ENCODE measurements around the gene RPL6.
"Not testable (repeated sequence)": the region's sequence is repeated elsewhere in the genome, so short reads cannot be mapped to it uniquely, and the experiment has no call there.

Gene RPL6

DNA sequence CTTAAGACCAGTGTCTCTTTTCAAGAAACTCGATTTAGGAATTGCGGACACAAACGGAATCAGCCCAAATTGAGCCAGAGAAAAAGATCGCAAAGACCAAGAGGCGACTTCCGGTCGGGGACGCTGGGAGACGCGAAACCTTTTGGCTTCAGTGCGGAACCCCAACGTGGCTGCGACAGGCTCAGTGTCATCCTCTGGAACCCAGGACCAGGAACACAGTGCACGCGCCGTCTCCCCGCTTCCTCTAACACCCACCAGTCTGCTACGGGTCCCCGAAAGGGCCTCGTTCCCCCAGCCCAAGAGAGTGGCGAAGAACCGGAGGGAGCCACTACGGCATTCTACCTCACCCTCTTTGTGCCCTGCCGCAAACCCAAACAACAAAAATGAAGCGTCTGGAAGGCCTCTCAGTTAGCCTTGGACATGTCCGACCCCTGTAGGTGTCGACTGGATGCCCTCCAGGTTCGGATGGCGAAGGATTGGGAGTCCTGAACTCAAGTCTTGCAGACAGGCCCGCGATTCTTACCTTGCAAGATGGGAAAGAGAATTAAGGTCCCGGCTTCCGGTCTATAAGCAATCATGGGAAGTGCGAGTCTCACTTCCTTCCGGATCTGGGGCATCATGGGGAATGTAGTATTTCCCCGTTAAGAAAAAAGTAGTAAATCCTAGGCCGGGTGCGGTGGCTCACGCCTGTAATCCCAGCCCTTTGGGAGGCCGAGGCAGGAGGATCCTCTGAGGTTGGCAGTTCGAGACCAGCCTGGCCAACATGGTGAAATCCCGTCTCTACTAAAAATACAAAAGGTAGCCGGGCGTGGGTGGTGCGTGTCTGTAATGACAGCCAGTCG lies at the start of gene RPL6:
Gene RPL6, minus strand, starts transcription at position 542 of the 842 bp plus-strand sequence. CDS start 949 bp downstream, outside the sequence.
- DNase-seq (ENCODE audit: low read depth) = peak; percentile 73
- peak within 1 kb of the TSS; percentile 79 for H3K4me3 ChIP-seq (ENCODE audit: low read depth, low read length)

DNA sequence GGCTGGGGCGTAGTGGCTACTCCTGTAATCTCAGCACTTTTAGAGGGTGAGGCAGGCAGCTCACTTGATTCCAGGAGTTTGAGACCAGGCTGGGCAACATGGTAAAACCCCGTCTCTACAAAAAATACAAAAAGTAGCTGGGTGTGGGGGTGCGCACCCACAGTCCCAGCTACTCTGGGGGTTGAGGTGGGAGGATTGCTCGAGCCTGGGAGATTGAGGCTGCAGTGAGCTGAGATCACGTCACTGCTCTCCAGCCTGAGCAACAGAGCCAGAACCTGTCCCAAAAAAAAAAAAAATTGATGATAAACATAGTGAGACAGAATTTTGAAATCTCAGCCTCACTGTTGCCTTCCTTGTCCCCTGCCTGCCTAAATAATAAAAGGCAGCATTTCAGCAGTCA lies 49.3 kb upstream of the RPL6 start:
- no peak overlapping the region for H3K4me3 ChIP-seq (ENCODE audit: low read depth, low read length)
- DNase-seq (ENCODE audit: low read depth) = no peak

DNA sequence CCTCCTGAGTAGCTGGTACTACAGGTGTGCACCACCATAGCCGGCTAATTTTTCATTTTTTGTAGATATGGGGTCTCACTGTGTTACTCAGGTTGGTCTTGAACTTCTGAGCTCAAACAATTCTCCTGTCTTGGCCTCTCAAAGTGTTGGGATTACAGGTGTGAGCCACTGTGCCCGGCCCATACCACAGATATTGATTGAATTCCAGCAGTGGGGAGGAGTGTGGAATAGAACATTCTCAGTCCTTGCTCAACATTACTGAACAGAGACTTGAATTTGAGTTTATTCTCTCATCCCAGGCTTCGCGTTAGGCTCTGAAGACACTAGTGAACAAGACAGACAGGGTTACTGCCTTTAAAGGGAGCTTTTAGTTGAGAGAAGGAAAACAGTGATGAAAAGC lies 48.9 kb upstream of the RPL6 start:
- no peak overlapping the region for H3K4me3 ChIP-seq (ENCODE audit: low read depth, low read length)

DNA sequence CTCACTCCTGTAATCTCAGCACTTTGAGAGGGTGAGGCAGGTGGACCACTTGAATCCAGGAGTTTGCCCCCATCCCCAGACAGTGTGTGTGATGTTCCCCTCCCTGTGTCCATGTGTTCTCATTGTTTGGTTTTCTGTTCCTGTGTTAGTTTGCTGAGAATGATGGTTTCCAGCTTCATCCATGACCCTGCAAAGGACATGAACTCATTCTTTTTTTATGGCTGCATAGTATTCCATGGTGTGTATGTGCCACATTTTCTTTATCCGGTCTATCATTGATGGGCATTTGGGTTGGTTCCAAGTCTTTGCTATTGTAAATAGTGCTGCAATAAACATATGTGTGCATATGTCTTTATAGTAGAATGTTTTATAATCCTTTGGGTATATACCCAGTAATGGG lies 47.7 kb upstream of the RPL6 start:
- not testable (repeated sequence) for H3K4me3 ChIP-seq (ENCODE audit: low read depth, low read length); DNase-seq (ENCODE audit: low read depth)

More for the DNA sequence above, 48.9 kb upstream of the RPL6 start:
- no peak for DNase-seq (ENCODE audit: low read depth)

DNA sequence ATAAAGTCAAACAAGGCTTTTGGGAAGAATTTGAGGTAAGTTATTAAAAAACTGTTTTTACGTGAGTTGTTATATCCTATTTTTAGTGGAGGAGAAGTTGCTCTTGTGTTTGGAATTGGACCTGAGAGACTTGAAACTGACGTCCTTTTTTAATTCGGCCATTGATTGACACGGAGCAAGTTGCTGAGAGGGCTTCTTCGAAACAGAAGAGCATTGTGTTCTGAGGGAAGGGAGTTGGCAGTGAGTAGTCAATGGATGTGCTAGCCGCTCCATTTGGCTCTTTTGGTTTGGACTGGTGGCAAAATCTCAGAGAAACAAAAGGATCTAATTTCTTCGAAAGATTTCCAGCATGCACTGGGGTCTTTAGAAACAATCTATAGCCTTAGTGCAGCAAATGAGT lies 46.6 kb upstream of the RPL6 start:
- no peak for DNase-seq (ENCODE audit: low read depth)
- no peak overlapping the region for H3K4me3 ChIP-seq (ENCODE audit: low read depth, low read length)

- H3K4me3 ChIP-seq (ENCODE audit: low read depth, low read length) = no peak overlapping the region
- DNase-seq (ENCODE audit: low read depth) = no peak
These were observed 41.3 kb upstream of the RPL6 start for GRCh38 chr12:112450725-112451124.

GRCh38 chr12:112448165-112448564 lies 38.8 kb upstream of the RPL6 start:
- not testable (repeated sequence) for DNase-seq (ENCODE audit: low read depth); H3K4me3 ChIP-seq (ENCODE audit: low read depth, low read length)

- DNase-seq (ENCODE audit: low read depth) = no peak
- no peak overlapping the region for H3K4me3 ChIP-seq (ENCODE audit: low read depth, low read length)
These were observed 37.7 kb upstream of the RPL6 start for GRCh38 chr12:112447106-112447505.

DNA sequence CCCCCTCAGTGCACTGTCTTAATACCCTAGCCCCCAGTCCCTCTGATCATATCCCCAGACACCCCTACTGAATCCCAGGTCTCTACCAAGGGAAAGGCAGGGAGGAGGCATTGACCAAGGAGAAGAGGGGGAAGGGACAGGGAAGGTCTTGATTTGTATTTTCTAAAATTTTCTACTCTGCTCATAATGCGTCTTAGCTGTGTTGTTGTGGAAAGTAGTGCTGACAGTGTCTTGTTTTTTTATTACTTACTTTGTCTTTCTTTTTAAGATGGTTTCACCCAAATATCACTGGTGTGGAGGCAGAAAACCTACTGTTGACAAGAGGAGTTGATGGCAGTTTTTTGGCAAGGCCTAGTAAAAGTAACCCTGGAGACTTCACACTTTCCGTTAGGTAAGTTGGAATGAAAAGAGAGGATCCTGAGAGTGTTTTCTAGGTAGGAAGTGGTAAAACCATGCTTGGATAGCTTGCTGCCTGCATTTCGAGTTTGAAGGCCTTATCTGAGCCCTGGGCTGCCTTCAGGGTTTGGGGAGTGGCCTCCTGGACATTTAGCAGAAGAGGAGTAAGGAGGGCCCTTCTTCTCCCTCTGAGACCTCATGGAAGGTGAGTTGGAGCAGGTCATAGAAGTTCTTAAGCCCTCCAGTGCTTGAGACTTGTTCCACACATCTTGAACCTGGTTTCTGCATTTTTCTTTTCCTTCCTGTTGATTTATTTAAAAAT lies 36.8 kb upstream of the RPL6 start:
- no peak for DNase-seq (ENCODE audit: low read depth)
- H3K4me3 ChIP-seq (ENCODE audit: low read depth, low read length) = no peak overlapping the region

GRCh38 chr12:112443916-112444315 lies 34.5 kb upstream of the RPL6 start:
- H3K4me3 ChIP-seq (ENCODE audit: low read depth, low read length) = no peak overlapping the region
- no peak for DNase-seq (ENCODE audit: low read depth)

GRCh38 chr12:112440653-112441052 lies 31.2 kb upstream of the RPL6 start:
- not testable (repeated sequence) for DNase-seq (ENCODE audit: low read depth); H3K4me3 ChIP-seq (ENCODE audit: low read depth, low read length)

GRCh38 chr12:112439769-112440168 lies 30.4 kb upstream of the RPL6 start:
- H3K4me3 ChIP-seq (ENCODE audit: low read depth, low read length) = no peak overlapping the region
- DNase-seq (ENCODE audit: low read depth) = no peak

- DNase-seq (ENCODE audit: low read depth); H3K4me3 ChIP-seq (ENCODE audit: low read depth, low read length): not testable (repeated sequence)
These were observed 29.2 kb upstream of the RPL6 start for GRCh38 chr12:112438645-112439044.

GRCh38 chr12:112433551-112433950 lies 24.1 kb upstream of the RPL6 start:
- DNase-seq (ENCODE audit: low read depth) = no peak
- no peak overlapping the region for H3K4me3 ChIP-seq (ENCODE audit: low read depth, low read length)

- no peak overlapping the region for H3K4me3 ChIP-seq (ENCODE audit: low read depth, low read length)
- no peak for DNase-seq (ENCODE audit: low read depth)
These were observed 22.6 kb upstream of the RPL6 start for GRCh38 chr12:112431965-112432364.

DNA sequence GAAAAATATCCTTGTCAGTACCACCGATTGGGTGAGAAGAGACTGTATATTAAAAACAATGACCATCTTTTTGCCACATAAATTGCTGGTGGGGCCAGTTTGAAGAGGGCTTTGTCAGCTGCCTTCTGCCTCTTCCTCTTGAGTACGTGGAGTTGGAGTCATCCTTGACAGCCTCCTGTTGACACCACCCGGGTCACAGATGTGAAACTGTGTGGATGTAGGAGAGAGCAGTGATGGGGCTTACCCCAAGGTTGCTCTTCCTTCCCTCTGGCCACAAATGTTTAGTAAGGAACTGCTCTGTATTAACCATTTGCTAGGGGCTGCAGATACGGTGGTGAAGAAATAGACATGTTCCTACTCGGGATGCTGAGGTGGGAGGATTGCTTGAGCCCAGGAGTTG lies 21.5 kb upstream of the RPL6 start:
- H3K4me3 ChIP-seq (ENCODE audit: low read depth, low read length) = no peak overlapping the region
- no peak for DNase-seq (ENCODE audit: low read depth)

DNA sequence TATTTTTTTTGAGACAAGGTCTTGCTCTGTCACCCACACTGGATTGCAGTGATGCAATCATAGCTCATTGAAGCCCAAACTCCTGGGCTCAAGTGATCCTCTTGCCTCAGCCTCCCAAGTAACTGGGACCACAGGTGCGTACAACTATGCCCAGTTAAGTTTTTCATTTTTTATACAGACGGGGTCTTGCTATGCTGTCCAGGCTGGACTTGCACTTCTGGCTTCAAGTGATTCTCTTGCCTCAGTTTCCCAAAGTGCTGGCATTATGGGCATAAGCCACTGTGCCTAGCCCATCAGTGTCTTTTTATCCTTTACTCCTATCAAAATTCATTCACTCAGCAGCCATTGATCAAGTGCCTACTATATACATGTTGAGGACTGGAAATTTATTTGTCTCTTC lies 18.4 kb upstream of the RPL6 start:
- no peak for DNase-seq (ENCODE audit: low read depth)
- H3K4me3 ChIP-seq (ENCODE audit: low read depth, low read length) = no peak overlapping the region

- no peak overlapping the region for H3K4me3 ChIP-seq (ENCODE audit: low read depth, low read length)
- DNase-seq (ENCODE audit: low read depth) = no peak
These were observed 16.4 kb upstream of the RPL6 start for GRCh38 chr12:112425582-112426382.

DNA sequence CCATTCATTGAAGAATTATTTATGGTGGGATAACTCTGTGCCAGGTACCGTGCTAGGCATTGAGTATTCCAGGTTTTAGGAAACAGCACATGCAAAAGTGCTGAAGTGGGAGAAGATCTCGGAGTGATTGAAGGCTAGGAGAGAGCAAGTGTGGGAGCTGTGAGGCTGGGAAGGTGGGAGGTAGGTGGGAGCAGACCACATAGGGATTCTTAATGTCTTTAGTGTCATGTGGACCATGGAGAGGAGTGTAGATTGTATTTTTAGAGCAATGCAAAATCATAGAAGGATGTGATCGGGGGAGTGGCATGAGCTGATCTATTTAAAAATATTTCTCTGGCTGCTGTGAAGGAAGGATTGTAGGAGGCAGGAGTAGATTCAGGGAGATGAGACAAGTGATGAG lies 14.7 kb upstream of the RPL6 start:
- H3K4me3 ChIP-seq (ENCODE audit: low read depth, low read length) = no peak overlapping the region
- DNase-seq (ENCODE audit: low read depth) = no peak

GRCh38 chr12:112422531-112422930 lies 13.1 kb upstream of the RPL6 start:
- no peak overlapping the region for H3K4me3 ChIP-seq (ENCODE audit: low read depth, low read length)
- DNase-seq (ENCODE audit: low read depth) = no peak

All from skeletal muscle cell (primary cell).